ENCODE results near the gene VTI1A.

DNA sequence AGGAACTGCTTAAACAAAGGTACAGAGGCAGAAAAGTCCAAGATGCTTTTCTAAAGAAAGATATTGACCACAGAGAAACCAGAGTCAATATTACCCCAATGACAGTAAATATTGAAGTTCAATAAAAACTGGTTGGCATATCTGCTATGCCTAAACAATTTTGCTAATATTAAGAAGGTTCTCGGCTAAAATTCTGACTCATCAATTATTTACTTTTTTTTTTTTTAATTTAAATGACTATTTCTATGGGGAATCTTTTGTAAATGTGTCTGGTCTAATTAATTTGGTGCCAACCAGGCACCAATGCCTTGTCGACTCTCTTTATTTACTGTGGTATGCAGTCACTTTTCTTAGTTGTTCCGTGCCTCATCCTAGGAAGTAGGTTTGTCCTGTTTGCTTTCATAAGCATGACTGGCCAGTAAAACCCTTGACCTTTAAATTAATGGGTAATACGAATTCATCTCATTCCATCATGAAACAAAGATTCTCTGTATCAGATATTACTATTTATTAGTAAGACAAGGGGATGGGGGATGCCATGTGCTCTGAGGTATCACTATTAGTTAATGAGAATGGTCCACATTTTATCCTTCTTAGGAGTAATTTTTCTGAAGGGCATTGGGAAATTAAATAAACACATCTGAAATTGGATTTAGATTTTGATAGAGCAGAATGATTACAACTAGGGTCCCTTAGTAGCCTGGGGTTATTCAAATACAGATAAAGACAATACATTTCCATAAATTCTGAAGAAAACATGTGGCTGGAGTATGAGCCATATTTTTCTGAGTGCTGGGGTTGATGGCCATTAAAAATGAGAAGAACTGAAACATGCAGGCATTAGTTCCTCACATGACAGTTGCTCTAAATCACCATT lies 154.4 kb downstream of the VTI1A start:
- TF ChIP-seq POLR2A (IDR thresholded peaks at IDR 0.05; ENCODE audit: control extremely low read depth in 1 of 2, low read depth in 2 of 2, low read length in 2 of 2) (no peak), EGR1 (IDR thresholded peaks at IDR 0.05; ENCODE audit: borderline replicate concordance, low read depth, low read length) (no peak), BACH1 (IDR thresholded peaks at IDR 0.05; ENCODE audit: low read length) (no peak), POLR2AphosphoS5 (IDR thresholded peaks at IDR 0.05; ENCODE audit: low read depth, low read length) (no peak), SP1 (IDR thresholded peaks at IDR 0.05; ENCODE audit: low read depth, low read length) (no peak)
- TF ChIP-seq, protein P1, sequence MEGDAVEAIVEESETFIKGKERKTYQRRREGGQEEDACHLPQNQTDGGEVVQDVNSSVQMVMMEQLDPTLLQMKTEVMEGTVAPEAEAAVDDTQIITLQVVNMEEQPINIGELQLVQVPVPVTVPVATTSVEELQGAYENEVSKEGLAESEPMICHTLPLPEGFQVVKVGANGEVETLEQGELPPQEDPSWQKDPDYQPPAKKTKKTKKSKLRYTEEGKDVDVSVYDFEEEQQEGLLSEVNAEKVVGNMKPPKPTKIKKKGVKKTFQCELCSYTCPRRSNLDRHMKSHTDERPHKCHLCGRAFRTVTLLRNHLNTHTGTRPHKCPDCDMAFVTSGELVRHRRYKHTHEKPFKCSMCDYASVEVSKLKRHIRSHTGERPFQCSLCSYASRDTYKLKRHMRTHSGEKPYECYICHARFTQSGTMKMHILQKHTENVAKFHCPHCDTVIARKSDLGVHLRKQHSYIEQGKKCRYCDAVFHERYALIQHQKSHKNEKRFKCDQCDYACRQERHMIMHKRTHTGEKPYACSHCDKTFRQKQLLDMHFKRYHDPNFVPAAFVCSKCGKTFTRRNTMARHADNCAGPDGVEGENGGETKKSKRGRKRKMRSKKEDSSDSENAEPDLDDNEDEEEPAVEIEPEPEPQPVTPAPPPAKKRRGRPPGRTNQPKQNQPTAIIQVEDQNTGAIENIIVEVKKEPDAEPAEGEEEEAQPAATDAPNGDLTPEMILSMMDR (IDR thresholded peaks at IDR 0.05; ENCODE audit: control extremely low read depth in 1 of 3, insufficient read depth in 1 of 3, low read depth in 1 of 3, low read length in 3 of 3) = no peak
- TF ChIP-seq, protein P2, sequence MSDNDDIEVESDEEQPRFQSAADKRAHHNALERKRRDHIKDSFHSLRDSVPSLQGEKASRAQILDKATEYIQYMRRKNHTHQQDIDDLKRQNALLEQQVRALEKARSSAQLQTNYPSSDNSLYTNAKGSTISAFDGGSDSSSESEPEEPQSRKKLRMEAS (IDR thresholded peaks at IDR 0.05) = no peak
